GM19193 (cell line): ENCODE measurements around the gene TRIM29.

Source experiments
- POLR2A ChIP-seq: IDR thresholded peaks from 4 replicates; pipeline ENCODE4 v1.6.1; 2011; ENCODE audit not compliant: insufficient read depth, insufficient read length; ENCODE audit errors: extremely low read depth

TRIM29 gene

DNA sequence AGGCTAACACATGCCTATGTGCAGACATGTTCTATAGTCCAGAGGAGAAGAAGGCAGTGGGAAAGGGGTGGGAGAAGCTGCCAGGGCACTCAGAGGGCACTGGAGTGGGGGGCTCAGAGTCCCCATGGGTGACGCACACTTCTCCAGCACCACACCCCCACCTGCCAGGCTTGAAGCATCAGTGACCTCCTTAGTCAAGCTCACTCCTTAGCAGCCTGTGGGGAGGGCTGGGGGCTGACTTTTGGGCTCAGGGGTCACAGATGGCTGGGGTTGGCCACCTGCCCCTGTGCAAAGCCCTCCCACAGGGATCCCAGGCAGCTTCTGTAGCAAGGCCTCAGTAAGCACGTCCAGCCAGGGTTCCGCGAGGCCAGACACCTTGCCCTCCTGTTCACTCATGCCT, 18.8 kb downstream of the TRIM29 start:
- no peak for TF ChIP-seq POLR2A

- no peak for TF ChIP-seq POLR2A
These were observed 19.9 kb downstream of the TRIM29 start for GRCh38 chr11:120117991-120118390.

DNA sequence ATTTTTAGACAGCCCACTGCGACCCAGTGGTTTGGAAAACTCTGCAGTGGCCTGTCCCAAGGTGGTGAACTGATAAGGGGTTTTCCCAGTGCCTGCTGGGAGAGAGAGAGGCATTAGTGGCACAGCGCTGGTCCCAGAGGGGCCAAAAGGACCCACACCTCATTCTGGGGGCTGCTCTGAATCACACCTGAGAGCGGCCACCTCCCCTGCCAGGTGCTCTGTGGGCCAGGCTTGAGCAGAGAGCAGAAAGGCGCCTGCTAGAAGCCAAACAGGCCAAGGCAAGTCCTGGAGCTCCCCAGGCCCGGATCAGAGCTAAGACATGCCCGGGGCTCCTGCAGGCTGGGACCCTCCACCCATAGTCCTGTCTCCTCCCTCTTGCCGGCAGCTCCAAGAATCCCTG, 20.9 kb downstream of the TRIM29 start:
- TF ChIP-seq POLR2A, result no peak

- no peak for TF ChIP-seq POLR2A
These were observed 22.5 kb downstream of the TRIM29 start for GRCh38 chr11:120115272-120116000.

- no peak for TF ChIP-seq POLR2A
These were observed 25.6 kb downstream of the TRIM29 start for GRCh38 chr11:120112174-120112796.

DNA sequence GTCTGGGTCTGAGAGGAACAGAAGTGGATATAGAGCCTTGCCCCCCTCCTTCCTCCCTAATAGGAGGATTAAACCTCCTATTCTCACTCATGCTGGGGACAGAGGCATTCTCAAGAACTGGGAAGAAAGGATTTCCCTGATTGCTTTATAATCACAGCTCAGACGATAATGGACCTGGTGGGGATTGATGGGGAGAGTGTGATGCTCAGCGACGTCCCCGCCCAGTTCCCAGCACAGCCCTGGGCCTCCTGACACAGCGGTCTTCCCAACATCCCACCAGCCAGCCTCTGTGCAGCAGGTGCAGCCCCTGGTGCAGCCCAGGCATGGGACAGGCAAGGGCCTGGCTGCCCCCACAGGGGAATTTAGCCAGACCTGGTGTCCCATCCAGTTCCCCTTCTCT, 28.4 kb downstream of the TRIM29 start:
- no peak for TF ChIP-seq POLR2A

DNA sequence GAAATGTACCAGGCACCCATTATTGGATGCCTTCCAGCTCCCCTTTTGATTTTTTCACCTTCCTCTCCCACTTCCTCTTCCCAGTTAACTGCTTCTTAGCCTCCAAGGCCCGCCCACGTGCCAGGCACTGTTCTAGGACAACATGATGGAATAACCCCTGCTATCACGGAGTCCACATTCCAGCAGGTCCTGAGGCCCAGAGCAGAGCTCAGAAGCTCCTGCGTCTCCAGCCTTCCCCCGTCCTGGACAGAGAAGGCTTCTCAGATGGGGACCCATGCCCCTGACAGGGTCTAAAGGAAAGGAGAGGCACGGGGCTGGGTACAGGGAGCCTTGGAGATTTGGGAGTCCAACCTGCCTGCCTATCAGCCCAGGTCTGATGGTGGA, 29.1 kb downstream of the TRIM29 start:
- no peak for TF ChIP-seq POLR2A

- no peak for TF ChIP-seq POLR2A
These were observed 29.6 kb downstream of the TRIM29 start for GRCh38 chr11:120108154-120108784.

GRCh38 chr11:120107692-120108091, 30.2 kb downstream of the TRIM29 start:
- TF ChIP-seq POLR2A, result no peak

GRCh38 chr11:120106354-120107150, 31.4 kb downstream of the TRIM29 start:
- no peak for TF ChIP-seq POLR2A

- no peak for TF ChIP-seq POLR2A
These were observed 32.3 kb downstream of the TRIM29 start for GRCh38 chr11:120105576-120105975.

GRCh38 chr11:120104041-120104565, 33.8 kb downstream of the TRIM29 start:
- TF ChIP-seq POLR2A, result no peak

DNA sequence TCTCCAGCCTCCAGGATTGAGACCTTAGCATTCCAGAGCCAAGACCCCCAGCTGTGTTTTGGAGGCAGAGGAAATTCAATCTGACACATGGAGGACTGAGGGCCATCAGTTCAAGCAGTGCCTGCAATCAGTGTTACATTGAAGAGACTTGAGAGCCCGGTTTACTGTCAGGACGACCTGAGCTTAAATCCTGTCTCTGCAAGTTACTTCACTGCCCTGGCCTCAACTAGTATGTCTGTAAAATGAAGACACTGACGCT, 35.1 kb downstream of the TRIM29 start:
- no peak for TF ChIP-seq POLR2A

DNA sequence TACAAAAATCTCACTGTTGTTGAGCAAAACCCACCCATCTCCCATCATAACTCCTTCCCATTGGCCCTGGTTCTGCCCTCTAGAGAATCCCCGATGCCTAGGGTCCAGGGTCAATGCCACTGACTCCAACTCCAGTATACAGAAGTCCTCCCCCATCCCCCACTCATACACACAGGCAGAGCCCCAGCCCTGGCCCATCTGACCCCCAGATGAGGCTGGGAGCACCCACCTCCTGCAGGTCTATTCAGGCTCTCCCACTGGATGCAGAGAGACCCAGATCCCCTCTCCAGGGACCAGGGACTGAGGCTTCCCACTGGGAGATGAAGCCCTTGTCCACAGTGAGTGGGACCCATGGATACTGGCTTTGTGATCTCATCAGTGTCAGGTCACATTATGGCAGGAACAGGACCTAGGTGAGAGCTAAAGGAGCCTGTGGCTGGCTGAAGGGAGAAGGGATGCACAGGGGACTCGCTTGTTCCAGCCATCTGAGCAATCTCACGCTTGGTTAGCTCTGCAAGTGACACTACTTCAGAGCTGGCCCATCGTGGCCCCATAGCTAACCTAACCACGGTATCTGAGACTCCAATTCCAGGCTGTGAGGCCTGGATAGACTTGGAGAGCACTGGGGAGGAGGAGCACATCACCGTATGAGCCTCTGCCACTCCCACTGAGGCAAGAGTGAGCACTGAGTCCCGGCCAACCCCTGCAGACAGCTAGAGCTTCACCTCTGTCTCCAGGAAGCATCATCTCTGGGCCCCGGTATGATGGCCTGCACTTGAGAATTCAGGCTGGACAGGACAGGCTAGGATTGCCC, 35.7 kb downstream of the TRIM29 start:
- no peak for TF ChIP-seq POLR2A
